ENCODE data around the gene NACAD.
A peak's percentile ranks its signal among the peaks of the same experiment; 100 is the strongest.

NACAD gene

GRCh38 chr7:45053401-45053800, 35.4 kb downstream of the NACAD start:
- Mint-ChIP-seq H3K36me3 (ENCODE audit: low read depth) (peaks cover 56% of the 10 kb centered on the region), H3K4me3 (no peak overlapping the region), H3K27ac (no peak overlapping the region), H3K4me1 (peaks cover 26% of the 10 kb centered on the region), H3K27me3 (ENCODE audit: low read depth) (no peaks in the 10 kb centered on the region), H3K9me3 (peaks cover 11% of the 10 kb centered on the region)
- no peak for TF ChIP-seq CTCF (IDR thresholded peaks at IDR 0.05; ENCODE audit: unreplicated experiment in 3 of 3)

GRCh38 chr7:45052011-45052410, 36.8 kb downstream of the NACAD start:
- peaks cover 11% of the 10 kb centered on the region for H3K9me3 Mint-ChIP-seq
- no peaks in the 10 kb centered on the region for H3K27me3 Mint-ChIP-seq (ENCODE audit: low read depth)
- no peak overlapping the region for H3K4me3 Mint-ChIP-seq
- peaks cover 49% of the 10 kb centered on the region for H3K36me3 Mint-ChIP-seq (ENCODE audit: low read depth)
- peak overlapping the region in 2 of 3 experiments; percentile 10 to 62 for H3K27ac Mint-ChIP-seq
- TF ChIP-seq CTCF (IDR thresholded peaks at IDR 0.05; ENCODE audit: unreplicated experiment in 3 of 3), result no peak
- peaks cover 26% of the 10 kb centered on the region for H3K4me1 Mint-ChIP-seq

GRCh38 chr7:45050198-45050597, 38.6 kb downstream of the NACAD start:
- H3K4me3 Mint-ChIP-seq, result no peak overlapping the region
- peaks cover 5% of the 10 kb centered on the region for H3K9me3 Mint-ChIP-seq
- no peak overlapping the region for H3K27ac Mint-ChIP-seq
- TF ChIP-seq CTCF (IDR thresholded peaks at IDR 0.05; ENCODE audit: unreplicated experiment in 3 of 3), result no peak
- peaks cover 46% of the 10 kb centered on the region for H3K36me3 Mint-ChIP-seq (ENCODE audit: low read depth)
- H3K4me1 Mint-ChIP-seq, result peaks cover 26% of the 10 kb centered on the region
- no peaks in the 10 kb centered on the region for H3K27me3 Mint-ChIP-seq (ENCODE audit: low read depth)

- no peak overlapping the region for H3K27ac Mint-ChIP-seq
- no peaks in the 10 kb centered on the region for H3K9me3 Mint-ChIP-seq
- no peak overlapping the region for H3K4me3 Mint-ChIP-seq
- peaks cover 46% of the 10 kb centered on the region for H3K36me3 Mint-ChIP-seq (ENCODE audit: low read depth)
- no peak for TF ChIP-seq CTCF (IDR thresholded peaks at IDR 0.05; ENCODE audit: unreplicated experiment in 3 of 3)
- peaks cover 19% of the 10 kb centered on the region for H3K4me1 Mint-ChIP-seq
- no peaks in the 10 kb centered on the region for H3K27me3 Mint-ChIP-seq (ENCODE audit: low read depth)
These were observed 40.0 kb downstream of the NACAD start for GRCh38 chr7:45048748-45049147.

GRCh38 chr7:45044338-45044737, 44.4 kb downstream of the NACAD start:
- Mint-ChIP-seq H3K4me1 (no peaks in the 10 kb centered on the region), H3K27me3 (ENCODE audit: low read depth) (no peaks in the 10 kb centered on the region), H3K4me3 (no peak overlapping the region), H3K36me3 (ENCODE audit: low read depth) (peaks cover 59% of the 10 kb centered on the region), H3K9me3 (no peaks in the 10 kb centered on the region), H3K27ac (no peak overlapping the region)
- no peak for TF ChIP-seq CTCF (IDR thresholded peaks at IDR 0.05; ENCODE audit: unreplicated experiment in 3 of 3)

- Mint-ChIP-seq H3K36me3 (ENCODE audit: low read depth) (peaks cover 59% of the 10 kb centered on the region), H3K4me3 (no peak overlapping the region), H3K27me3 (ENCODE audit: low read depth) (no peaks in the 10 kb centered on the region), H3K4me1 (no peaks in the 10 kb centered on the region), H3K27ac (no peak overlapping the region), H3K9me3 (no peaks in the 10 kb centered on the region)
- no peak for TF ChIP-seq CTCF (IDR thresholded peaks at IDR 0.05; ENCODE audit: unreplicated experiment in 3 of 3)
These were observed 49.7 kb downstream of the NACAD start for GRCh38 chr7:45039106-45039505.

All from nephron (organoid).